ENCODE measurements around the gene AK9.

AK9 gene

DNA sequence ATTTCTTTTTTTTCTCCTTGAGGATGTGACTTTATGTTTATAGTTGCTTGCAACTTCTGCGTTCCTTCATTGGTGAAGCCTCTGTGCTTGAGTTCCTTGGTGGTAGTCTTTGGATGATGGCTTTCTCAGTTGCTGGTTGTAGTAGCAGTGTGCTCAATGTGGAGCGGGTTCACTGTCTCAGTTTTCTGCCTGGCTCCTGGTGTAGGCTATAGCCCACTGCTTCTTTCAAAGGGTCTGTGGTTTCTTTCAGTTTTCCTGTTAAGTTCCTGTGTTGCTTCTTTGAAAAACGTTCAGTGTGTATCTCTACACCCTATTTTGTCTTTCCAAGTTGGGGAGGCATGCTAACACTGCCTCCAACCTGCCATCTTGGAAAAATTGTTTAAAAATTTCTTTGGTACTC, 174.1 kb downstream of the AK9 start:
- in situ Hi-C loops (cut with MboI; ENCODE audit: low sequenced_read_pairs): no loop called here

DNA sequence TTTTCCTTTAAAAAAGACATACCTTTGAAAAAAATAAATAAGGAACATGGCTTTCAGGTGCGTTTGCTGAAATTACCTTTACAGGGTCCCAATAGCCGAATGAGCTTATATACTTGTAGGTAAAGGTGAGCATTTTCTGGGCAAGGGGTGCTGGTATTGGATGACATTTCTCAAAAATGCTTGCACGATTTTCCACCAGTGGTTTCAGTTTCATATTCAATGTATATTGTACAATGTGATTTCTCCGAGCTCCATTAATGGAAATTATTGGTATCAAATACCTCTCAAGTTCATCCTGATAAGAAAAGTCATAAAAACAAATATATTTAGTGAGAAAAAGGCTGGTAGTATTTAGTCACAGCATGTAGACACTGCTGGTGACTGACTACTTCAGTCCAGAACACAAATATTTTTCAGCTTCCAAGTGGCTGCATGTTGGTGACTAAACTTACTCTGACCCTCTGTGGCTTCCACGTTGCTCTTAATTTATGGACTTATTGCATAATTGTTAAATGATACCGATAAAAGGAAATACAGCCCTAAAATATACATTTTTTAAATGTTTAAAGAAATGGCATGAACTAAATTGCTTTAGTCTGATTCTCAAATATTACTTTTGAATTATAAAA, 175.1 kb downstream of the AK9 start:
- in situ Hi-C loops (cut with MboI; ENCODE audit: low sequenced_read_pairs): no loop called here

DNA sequence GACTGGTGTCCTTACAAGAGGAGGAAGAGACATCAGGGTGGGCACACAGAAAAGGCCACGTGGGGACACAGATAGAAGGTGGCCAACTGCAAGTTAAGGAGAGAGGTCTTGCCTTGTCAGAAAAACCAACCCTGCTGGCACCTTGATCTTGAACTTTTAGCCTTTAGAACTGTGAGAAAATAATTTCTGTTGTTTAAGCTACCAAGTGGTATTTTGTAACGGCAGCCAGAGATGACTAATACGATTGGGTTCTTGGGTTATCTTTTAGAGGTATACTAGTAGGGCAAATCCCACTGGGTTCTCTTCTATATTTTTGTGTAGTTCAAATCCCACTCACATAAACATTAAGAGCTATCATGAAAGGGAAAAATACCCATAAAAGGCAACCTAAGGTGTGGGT, 176.1 kb downstream of the AK9 start:
- in situ Hi-C loops (cut with MboI; ENCODE audit: low sequenced_read_pairs): no loop called here

DNA sequence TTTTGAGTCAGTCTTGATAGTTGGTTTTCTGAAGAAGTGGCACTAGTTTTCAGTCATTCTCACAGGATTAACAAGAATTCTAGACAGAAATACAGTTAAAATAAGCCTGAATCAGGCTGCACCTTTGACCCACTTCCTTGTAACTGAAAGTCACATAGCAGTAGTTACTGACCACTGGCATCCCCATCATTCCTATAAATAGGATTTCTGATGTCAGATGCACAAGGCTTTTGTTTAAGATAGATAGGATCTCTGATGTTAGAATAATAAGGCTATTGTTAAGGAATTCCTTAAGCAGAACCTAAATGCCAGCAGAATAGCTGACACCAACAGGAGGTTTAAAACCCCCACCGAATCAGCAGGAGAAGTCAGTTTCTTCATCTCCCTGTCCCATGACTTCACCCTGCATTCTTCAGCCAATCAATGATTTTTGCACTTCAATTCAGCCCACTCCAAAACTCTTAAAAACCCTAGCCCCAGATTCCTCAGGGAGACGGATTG, 177.4 kb downstream of the AK9 start:
- in situ Hi-C loops (cut with MboI; ENCODE audit: low sequenced_read_pairs): no loop called here

DNA sequence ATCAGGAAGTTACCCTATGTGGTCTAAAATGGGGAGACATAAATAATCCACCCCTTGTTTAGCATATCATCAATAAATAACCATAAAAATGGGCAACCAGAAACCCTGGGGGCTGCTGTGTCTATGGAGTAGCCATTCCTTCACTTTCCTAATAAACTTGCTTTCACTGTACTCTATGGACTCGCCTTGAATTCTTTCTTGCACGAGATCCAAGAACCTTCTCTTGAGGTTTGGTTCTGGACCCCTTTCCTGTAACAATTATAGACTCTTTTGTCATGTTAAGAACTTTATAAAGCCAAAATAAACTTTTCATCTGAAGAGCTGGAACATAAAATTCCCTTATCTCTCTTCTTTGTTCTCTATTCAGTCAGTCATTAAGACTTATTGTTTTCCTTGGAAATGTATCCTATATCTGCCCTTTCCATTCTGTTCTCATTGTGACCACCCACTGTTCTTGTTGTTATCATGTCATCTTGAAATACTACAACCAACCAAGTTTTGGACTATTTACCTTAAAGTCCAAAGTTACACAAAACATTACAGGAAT, 178.7 kb downstream of the AK9 start:
- in situ Hi-C loops (cut with MboI; ENCODE audit: low sequenced_read_pairs): no loop called here

DNA sequence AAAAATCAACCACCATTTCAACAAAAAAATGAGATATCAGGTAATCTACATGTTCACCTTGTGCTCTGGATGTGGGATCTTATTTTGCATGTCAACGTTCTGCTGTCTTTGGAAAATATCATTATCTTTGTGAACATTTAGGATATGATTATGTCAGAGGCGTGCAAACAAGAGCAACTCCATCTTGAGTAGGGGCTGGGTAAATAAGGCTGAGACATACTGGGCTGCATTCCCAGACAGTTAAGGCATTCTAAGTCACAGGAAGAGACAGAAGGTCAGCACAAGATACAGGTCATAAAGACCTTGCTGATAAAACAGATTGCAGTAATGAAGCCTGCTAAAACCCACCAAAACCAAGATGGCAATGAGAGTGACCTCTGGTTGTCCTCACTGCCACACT, 179.2 kb downstream of the AK9 start:
- in situ Hi-C loops (cut with MboI; ENCODE audit: low sequenced_read_pairs): no loop called here

DNA sequence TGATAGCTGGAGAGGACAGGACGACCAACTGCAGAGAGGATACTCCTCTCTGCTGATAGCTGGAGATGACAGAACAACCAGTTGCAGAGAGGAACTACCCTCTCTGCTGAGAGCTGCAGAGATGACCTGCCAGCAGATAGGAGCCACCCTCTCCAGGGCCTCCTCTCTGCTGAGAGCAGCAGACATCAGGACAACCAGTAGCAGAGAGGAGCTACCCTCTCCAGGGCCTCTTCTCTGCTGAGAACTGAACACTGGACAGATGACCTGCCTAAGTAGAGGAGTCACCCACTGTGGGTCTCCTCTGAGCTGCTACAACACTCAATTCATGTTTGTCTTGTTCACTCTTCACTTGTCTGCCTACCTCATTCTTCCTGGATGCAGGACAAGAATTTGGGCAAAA, 180.6 kb downstream of the AK9 start:
- in situ Hi-C loops (cut with MboI; ENCODE audit: low sequenced_read_pairs): no loop called here

DNA sequence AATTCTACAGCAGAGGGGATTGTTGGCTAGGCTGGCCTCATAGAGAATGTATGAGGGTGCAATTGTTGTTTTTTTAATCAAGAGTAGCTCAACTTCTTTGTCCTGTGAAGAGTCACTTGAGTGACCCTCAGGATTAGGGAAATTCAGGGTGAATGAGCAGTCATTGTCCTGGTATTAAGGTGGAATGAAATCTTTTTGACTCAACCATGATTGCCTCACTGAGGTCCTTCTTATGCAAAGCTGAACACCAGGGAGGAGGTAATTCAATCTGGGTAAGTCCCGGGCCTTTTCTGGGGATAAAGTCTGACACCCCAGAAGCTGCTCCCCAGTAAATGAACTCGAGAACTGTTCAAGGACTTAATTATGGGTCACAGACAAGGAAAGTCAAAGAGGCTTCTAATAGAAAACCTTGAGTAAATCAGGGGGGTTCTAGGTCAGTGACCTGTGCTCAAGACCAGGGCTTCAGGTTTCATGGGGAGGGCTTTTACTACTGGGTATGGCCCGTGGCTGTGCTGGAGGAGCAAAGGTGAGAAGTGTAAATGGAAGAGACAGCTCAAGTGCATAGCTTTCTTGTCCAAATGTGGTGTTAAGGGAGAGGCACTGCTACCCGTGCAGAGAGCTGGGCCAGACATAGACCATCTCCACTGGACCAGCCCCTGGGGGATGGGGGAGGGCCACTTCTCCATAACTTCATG, 182.7 kb downstream of the AK9 start:
- in situ Hi-C loops (cut with MboI; ENCODE audit: low sequenced_read_pairs): no loop called here

DNA sequence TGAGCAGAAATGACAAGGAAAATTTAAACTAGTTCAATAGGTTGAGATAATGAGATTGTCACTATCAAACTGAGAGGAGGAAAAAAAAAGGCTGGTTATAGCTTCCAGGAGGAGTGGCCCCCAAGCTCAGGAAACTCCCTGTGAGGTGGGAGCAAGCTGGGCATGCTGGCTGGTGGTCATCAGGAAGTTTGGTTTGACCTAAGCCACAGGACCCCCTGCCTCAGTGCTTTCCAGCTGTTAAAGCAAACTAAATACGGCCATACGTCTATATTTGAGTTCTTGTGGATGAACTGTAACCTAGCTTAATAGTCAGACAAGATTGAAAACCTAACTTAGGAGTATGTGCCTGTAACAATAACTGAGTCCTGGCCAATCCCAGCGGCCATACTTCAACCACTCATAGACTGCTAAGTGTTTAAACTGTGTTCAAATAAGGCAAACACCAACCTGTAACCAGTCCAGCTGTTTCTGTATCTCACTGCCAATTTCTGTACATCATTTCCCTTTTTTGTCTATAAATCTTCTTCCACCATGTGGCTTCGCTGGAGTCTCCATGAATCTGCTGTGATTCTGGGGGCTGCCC, 183.4 kb downstream of the AK9 start:
- in situ Hi-C loops (cut with MboI; ENCODE audit: low sequenced_read_pairs): no loop called here

DNA sequence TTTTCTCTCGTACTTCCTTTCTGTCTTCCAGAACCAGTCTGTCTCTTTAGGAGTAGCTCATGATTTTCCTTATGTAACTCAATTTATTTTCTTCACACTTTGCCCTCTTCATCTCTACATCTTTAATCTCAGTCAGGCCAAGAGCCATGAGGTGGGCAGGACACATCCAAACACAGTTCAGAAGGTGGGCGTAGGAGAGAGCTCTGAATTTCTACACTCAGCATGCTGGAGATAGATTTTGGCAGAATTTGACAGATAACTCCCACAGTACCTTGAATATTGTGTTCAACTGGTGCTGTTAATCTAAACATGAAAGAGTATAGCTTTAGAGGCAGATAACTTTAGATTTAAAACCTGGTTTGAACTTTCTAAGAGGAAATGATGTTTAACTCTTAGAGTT, 184.2 kb downstream of the AK9 start:
- in situ Hi-C loops (cut with MboI; ENCODE audit: low sequenced_read_pairs): no loop called here

DNA sequence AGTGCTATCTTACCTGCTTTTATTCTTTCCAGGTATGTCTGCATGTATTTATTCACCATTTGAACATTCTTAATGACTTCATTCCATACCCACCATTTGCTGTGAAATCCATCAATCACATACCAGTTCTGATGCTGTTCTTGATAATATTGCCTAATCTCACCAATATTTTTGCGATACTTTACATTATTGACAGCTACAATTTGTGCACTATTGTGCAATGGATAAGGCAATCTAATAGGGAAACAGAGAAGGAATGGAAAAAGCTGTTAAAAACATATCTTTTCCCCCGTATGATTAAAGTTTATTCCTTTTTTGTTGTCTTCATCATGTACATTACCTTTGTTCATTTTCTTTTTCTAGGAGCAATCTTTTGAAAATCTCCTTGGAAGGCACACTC, 184.7 kb downstream of the AK9 start:
- in situ Hi-C loops (cut with MboI; ENCODE audit: low sequenced_read_pairs): no loop called here

DNA sequence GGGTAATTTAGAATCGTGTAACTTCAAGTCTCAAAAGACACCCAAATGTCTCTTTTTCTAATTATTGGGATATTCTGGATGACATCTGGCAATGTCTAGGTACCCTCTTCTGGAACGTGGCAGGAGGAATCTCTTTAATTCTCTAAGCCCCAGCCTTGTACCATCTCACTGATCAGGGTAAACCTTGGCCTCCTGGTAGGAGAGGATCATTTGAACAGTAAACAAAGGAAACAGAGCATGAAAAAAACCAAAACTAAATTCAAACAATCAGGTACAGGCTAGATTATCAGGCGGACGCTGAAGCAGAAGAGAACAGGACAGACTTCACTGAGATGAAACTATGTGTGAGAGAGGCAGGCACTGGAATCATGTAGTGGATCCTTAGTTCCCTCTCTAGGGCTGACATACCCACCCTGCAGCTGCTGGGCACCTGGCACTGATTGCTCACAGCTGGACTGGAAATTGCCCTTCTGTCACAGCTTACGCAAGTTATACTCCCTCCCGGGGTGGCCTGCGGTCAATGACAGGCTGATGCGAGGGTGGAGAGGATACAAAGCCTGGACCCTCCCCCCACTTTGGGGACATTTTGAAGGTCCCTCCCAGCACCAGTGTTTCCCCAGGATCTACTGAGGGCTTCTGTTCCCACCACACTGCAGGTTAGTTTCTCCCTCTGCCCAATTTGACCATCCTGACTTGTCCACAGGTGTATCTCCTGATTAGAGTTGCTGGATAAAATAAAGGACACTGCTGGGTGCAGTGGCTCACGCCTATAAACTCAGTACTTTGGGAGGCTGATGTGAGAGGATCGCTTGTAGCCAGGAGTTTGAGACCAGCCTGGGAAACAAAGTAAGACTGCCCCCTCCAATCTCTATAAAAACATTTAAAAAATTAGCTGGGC, 187.4 kb downstream of the AK9 start:
- in situ Hi-C loops (cut with MboI; ENCODE audit: low sequenced_read_pairs): no loop called here

DNA sequence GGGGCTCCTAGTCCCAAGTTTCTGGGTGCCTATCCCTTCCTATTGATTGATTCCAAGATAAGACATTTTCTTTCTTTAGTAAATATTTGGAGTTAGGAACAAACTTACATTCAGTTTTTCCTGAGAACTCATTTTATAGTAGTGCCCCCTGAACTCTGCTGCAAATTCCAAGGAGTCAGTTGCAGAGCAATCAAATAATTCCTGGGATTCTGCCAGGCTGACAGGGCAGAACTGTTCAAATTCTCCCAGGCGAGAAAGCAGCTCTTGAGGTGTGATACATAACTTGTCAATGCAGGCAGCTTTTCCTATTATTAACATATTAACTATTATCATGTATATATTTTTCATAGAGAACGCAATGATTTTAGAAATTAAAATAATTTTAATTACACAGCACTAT, 192.1 kb downstream of the AK9 start:
- in situ Hi-C loops (cut with MboI; ENCODE audit: low sequenced_read_pairs): no loop called here

DNA sequence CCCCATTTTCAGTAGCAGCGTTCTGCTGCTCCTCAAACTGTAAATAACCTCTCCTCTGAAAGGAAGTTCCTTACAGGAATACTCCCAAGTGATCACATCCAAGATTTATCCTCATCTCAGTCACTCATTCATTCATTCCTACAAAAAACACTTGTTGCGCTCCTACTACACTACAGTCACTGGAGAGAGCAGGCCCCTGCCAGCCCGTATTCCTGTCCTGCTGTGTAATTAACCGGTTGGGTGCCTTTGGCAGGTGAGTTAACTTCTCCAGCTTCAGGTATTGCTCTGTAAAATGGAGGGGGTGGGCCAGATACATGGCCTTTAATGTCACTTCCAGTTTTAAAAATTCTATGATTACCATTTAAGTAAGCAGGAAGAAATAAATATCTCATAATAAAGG, 192.9 kb downstream of the AK9 start:
- in situ Hi-C loops (cut with MboI; ENCODE audit: low sequenced_read_pairs): no loop called here

DNA sequence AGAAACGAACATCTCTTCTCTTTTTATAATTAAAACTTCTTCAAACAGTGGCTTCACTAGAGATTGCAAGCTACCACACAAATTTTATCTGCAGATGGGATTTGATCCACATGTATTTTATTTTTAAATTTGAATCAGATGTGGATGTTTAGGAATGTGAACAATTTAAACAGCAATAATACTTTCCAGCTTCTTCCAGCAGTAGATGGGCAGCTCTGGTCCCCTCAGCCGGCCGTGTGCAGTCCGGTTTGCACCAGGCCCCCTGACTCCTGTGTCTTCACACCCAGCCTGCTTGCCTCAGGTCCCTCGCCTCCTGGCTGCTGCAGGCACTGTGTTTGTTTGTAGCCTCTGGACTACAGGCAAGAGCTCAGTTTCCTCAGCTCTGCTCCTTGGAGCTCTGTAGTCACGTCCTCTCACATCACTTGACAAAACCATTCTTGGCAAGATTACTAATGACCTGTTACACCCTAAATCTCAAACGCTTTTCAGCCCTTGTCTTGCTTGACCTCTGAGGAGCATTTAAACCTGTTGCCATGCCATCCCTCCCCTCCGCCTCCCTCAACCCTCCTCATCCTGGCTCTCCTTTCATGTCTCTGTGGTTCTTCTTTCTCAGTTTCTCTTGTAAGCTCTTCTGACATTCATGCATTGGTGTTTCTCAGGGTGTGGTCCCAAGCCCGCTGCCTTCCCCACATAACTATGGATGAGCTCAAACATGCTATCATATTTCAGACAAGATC, 194.8 kb downstream of the AK9 start:
- in situ Hi-C loops (cut with MboI; ENCODE audit: low sequenced_read_pairs): no loop called here

DNA sequence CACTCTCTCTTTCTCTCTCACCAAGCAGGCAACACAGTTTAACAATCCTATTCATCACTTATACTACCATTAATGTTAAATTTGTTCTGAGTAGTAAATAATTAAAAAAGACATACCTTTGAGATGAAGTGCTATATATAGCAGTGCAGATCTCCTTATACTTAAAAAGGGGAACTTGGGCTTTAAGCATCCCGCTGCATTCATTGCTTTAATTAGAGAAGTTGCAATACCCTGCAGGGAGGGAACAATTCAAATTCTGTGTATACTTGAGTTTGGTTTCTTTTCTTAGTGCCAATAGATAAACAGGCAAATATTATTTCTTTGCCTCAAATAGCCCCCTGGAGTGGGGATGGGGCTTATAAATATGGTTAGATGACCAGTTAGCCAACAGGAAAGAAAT, 197.1 kb downstream of the AK9 start:
- in situ Hi-C loops (cut with MboI; ENCODE audit: low sequenced_read_pairs): no loop called here

DNA sequence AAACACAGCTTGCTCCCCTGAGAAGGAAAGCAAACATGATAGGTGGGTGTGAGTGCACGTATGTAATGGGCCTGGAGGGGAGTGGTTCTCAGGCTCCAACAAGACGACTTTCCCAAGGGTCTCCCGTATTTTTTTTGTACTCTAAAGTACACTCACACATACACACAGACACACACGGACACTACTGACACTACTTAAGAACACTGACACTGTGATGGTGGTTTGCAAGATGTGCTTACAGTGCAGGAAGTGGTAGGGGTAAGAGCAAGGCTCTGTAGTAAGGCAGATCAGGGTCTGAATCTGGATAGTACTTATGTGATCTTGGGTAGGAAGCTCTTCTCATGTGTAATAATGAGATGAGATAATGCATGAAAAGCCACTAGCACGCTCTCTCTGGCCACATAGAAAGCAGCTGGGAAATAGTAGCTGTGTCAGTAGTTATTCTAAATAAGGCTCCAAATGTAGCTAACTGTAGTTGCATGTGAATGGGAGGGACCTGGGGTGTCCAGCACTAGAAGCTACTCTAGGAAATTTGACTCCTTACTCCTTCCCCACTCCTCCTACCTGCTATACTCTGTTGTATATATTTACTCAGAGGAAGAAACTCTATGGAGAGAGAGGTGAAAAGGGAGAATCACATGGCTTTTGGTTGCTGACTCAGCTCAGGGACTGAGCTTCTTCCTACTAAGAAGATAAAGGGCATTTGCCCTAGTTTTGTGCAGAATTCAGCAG, 199.6 kb downstream of the AK9 start:
- in situ Hi-C loops (cut with MboI; ENCODE audit: low sequenced_read_pairs): no loop called here

DNA sequence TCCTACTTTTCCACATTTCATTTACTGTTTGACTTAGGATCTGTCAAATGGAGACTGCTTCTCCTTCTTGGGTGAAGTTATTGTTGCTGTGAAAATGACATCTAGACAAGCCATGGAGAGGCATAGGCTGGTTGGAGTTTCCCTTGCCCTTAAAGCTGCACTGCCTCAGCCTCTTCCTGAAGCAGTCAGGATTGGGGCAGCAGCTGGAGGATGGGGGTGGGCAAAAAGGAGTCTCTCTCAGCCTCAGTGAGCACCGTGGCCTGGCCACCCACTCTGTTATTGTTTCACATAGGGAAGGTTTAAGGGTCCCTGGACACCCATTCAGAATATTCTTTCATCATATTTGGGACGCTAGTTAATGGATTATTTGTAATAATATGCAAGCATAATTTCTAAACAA, 200.3 kb downstream of the AK9 start:
- in situ Hi-C loops (cut with MboI; ENCODE audit: low sequenced_read_pairs): no loop called here

DNA sequence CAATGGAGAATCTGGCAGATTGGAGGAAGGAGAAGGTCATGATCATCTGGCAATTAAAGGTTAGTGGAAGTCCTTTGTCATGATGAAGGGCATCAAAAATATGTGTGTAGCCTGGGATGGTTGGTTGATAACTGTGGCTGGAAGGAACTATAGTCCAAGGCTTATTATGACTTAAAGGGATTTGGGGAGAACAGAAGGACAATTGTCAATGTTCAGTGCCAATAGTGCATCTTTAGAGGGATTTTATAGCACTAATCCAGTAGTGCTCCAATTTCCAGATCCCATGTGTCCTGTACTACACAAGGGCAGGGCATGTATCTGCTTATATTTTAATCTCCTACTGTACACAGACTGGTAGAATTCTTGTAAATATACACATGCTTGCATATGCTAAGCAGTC, 203.0 kb downstream of the AK9 start:
- in situ Hi-C loops (cut with MboI; ENCODE audit: low sequenced_read_pairs): no loop called here

DNA sequence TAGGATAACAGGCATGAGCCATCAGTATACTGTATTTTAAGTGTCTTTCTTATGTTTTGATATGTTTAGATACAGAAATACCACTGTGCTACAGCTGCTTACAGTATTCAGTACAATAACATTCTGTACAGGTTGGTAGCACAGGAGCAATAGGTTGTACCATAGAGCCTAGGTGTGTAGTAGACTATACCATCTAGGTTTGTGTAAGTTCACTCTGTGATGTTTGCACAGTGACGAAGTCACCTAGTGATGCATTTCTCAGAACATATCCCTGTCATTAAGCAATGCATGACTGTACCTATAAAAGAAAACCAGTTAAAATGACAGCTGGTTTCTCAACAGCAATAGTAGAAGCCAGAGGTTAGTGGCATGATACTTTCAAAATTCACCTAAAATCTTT, 204.9 kb downstream of the AK9 start:
- in situ Hi-C loops (cut with MboI; ENCODE audit: low sequenced_read_pairs): no loop called here

Data from hTERT RPE-1 (cell line).